Ishikawa (cell line): ENCODE data around the gene CYB5B.

Experiments
- MAX ChIP-seq: IDR thresholded peaks from 2 replicates; pipeline ENCODE4 v1.6.1; 2012
- REST ChIP-seq: IDR thresholded peaks from 2 replicates; pipeline ENCODE4 v1.6.1; 2012; ENCODE audit warnings: low read depth, mild to moderate bottlenecking
- TAF1 ChIP-seq: IDR thresholded peaks from 2 replicates; pipeline ENCODE4 v1.6.1; 2012; ENCODE audit warnings: low read depth, mild to moderate bottlenecking
- YY1 ChIP-seq: IDR thresholded peaks from 2 replicates; pipeline ENCODE4 v1.6.1; 2012; ENCODE audit warnings: low read depth
- ZBTB7A ChIP-seq: IDR thresholded peaks from 2 replicates; pipeline ENCODE4 v1.6.1; 2012; ENCODE audit warnings: low read depth

- TF ChIP-seq MAX (no peak), YY1 (no peak), TAF1 (no peak), ZBTB7A (no peak), REST (no peak)
Observed at GRCh38 chr16:69514356-69514755, 89.9 kb downstream of the CYB5B start.
